Peyer's patch (tissue), 4 donors: ENCODE data around the gene TBRG4.

Experiments used
- POLR2A ChIP-seq, 2 donors: fragments of 450-650 bp; IDR thresholded peaks; one replicate each; pipeline ENCODE4 v1.5.1; 2017; ENCODE audit warnings: antibody characterized with exemption in 2 of 2, mild to moderate bottlenecking in 2 of 2, moderate library complexity in 2 of 2
- TF ChIP-seq, protein P1 (sequence below), 6 experiments: fragments of 450-650 bp in 4 of 6; fragments of 200-600 bp in 2 of 6; sonication (generic) in 1 of 6; IDR thresholded peaks; one replicate each; pipeline ENCODE4 v1.5.1; 2017 to 2019; ENCODE audit warnings: antibody characterized with exemption in 6 of 6, mild to moderate bottlenecking in 3 of 6, moderate library complexity in 1 of 6

DNA sequence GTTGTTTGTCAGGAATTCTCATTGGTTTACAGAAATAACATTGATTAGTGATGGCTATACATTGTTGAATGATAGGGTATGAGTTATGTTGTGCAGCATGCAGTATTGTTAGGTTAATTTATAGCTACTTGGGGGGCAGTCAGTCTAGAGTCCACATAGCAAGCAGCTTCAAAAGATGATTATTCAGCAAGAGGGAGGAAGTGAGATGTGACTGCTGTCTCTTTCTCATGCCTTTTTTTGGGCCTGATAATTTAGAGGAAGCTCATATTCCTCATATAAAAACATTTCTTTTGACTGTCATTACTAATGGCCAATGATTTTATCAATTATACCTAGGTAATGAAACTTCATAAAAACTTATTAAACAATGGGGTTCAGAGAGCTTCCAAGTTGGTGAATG, 3.4 kb upstream of the TBRG4 start:
- TF ChIP-seq, protein P1, sequence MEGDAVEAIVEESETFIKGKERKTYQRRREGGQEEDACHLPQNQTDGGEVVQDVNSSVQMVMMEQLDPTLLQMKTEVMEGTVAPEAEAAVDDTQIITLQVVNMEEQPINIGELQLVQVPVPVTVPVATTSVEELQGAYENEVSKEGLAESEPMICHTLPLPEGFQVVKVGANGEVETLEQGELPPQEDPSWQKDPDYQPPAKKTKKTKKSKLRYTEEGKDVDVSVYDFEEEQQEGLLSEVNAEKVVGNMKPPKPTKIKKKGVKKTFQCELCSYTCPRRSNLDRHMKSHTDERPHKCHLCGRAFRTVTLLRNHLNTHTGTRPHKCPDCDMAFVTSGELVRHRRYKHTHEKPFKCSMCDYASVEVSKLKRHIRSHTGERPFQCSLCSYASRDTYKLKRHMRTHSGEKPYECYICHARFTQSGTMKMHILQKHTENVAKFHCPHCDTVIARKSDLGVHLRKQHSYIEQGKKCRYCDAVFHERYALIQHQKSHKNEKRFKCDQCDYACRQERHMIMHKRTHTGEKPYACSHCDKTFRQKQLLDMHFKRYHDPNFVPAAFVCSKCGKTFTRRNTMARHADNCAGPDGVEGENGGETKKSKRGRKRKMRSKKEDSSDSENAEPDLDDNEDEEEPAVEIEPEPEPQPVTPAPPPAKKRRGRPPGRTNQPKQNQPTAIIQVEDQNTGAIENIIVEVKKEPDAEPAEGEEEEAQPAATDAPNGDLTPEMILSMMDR (IDR thresholded peaks at IDR 0.05), result no peak
- TF ChIP-seq POLR2A (IDR thresholded peaks at IDR 0.05), result no peak
